NCI-H146 treated with DMSO at 0.1 percent for 48 hours (cell line): ENCODE results near the gene KRT27.
"Not testable (repeated sequence)": the region's sequence is repeated elsewhere in the genome, so short reads cannot be mapped to it uniquely, and the experiment has no call there.

Source experiments
- DNase-seq: peaks from one replicate; lab custom pipeline; 2025; ENCODE audit not compliant: unreplicated experiment; lab: John Stamatoyannopoulos, UW

Gene KRT27, protein sequence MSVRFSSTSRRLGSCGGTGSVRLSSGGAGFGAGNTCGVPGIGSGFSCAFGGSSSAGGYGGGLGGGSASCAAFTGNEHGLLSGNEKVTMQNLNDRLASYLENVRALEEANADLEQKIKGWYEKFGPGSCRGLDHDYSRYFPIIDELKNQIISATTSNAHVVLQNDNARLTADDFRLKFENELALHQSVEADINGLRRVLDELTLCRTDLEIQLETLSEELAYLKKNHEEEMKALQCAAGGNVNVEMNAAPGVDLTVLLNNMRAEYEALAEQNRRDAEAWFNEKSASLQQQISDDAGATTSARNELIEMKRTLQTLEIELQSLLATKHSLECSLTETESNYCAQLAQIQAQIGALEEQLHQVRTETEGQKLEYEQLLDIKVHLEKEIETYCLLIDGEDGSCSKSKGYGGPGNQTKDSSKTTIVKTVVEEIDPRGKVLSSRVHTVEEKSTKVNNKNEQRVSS

GRCh38 chr17:40782450-40782849 lies at the start of gene KRT27:
Gene KRT27, minus strand, starts transcription at chr17:40782550. Its CDS starts 57 bp downstream, at chr17:40782493.
- no peak for DNase-seq

- no peak for DNase-seq
Measured at GRCh38 chr17:40830085-40830776, 47.9 kb upstream of the KRT27 start.

- no peak for DNase-seq
Measured at GRCh38 chr17:40828454-40829044, 46.2 kb upstream of the KRT27 start.

GRCh38 chr17:40827746-40828453 lies 45.5 kb upstream of the KRT27 start:
- no peak for DNase-seq

GRCh38 chr17:40825599-40825998 lies 43.2 kb upstream of the KRT27 start:
- DNase-seq, result no peak

GRCh38 chr17:40824015-40824832 lies 41.9 kb upstream of the KRT27 start:
- DNase-seq, result no peak

- no peak for DNase-seq
Measured at GRCh38 chr17:40822132-40822812, 39.9 kb upstream of the KRT27 start, which contains the start of gene KRT10. Gene KRT10, minus strand, starts transcription at chr17:40822614. Its CDS starts 29 bp downstream, at chr17:40822585.

GRCh38 chr17:40821536-40821935 lies 39.2 kb upstream of the KRT27 start:
- no peak for DNase-seq

DNA sequence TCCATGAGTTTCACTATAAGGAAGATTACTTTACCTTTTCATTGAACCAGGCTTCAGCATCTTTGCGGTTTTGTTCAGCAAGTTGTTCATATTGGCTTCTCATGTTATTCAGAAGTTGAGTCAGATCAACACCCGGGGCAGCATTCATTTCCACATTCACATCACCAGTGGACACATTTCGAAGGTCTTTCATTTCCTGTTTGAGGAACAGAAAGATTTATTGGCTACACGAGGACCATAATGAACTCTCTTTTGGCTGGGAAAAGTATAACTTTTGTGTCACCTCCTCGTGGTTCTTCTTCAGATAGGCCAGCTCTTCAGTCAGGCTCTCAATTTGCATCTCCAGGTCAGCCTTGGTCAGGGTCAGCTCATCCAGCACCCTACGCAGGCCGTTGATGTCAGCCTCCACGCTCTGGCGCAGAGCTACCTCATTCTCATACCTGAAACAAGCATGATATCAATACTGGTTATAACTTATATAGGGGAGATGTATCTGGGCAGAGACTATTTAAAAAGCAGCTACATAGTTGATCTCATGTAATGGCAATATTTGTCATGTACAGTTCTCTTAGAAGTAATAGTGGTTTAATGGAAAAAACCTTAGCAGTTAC lies 38.0 kb upstream of the KRT27 start:
- no peak for DNase-seq

DNA sequence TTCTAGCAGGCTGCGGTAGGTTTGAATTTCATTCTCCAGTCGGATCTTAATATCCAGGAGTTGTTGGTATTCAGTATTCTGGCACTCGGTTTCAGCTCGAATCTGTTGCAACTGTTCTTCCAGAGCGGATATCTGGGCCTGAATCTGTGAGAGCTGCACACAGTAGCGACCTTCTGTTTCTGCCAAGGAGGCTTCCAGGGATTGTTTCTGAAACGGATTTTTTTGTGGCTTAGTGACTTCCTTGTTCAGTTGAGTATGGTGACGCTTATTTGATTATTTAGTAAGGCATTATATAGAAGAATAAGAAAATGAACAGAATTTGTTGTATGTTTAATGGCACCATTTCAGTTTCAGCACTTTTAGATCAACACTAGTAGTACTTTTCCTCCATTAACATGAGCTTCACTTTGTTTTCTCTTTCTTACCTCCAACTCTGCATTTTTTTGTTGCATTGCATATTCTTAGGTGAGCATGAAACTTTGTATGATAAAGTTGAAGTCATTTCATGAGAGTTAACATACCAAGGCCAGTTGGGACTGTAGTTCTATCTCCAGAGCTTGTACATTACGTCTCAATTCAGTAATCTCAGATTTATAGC lies 37.3 kb upstream of the KRT27 start:
- no peak for DNase-seq

DNA sequence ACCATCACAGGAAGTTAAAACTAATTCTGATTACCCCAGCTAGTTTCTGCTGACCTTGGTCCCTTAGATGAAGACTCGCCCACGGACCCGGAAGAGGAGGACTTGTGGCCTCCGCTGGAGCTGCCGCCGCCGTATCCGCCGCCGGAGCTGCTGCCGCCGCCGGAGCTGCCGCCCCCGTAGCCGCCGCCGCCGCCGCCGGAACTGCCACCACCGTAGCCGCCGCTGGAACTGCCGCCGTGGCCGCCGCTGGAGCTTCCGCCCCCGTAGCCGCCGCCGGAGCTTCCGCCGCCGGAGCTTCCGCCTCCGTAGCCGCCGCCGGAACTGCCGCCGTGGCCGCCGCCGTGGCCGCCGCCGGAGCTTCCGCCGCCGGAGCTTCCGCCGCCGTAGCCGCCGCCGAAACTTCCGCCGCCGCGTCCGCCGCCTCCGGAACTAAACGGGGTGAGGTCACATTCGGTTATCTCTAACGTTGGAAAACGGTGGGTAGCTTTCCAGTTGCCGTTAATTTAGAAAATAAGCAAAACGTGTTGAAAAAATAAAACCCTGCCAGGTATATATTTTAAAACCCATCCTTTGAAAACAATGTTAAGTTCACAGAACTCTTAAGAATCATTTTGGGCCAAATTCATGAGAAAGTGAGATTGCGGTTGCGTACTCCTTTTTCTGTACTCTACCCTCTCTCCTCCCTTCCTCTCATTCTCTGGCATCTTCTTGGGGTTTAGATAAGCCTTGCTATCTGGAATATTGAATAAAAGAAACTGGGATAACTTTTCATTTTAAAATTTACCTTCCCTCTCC lies 36.6 kb upstream of the KRT27 start:
- peak; percentile 60 for DNase-seq

DNA sequence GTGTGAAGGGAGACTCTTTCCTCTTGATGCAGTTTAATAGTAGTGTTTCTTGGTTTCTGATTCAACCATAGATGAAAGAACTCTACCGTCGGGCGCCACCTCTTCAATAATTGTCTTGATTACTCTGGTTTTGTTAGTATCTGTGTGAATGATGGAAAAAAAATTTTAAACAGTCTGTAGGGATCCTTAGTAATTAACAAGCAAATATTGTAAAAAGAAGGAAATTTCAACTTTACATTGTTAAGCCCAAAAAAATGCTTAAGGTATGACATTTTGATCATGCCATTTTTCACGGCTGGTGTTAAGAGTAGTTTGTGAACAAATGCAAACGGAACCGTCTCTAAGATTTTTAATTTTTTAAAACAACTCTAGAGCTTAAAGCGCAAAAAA lies 36.0 kb upstream of the KRT27 start:
- no peak for DNase-seq

DNA sequence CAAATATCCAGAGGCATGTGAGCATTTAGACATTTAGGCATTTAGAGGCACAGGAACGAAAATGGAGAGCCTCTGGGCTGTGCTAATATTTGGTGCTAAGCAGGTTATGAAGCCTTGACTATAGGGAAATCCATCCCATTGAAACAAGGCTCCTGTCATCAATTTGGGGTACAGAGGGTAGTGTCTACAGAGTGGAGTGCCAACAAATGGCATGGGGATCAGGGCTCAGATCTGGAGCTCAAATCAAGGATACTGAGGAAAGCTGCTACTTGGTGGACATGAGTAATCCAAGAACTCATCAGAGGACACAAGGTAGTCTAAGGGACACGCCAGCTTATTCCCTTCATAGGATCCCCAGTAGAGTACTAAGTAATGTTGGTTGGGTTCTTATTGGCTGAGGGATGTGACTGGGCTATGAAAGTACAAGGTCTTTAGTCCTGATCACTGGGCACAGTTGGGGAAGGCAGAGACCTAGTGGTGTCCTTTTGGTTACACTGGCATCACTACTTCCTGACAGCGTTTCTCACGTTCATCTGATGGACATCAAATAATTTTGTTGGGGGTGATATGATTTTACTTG lies 34.8 kb upstream of the KRT27 start:
- DNase-seq, result no peak

GRCh38 chr17:40816569-40816968 lies 34.2 kb upstream of the KRT27 start:
- DNase-seq, result no peak

DNA sequence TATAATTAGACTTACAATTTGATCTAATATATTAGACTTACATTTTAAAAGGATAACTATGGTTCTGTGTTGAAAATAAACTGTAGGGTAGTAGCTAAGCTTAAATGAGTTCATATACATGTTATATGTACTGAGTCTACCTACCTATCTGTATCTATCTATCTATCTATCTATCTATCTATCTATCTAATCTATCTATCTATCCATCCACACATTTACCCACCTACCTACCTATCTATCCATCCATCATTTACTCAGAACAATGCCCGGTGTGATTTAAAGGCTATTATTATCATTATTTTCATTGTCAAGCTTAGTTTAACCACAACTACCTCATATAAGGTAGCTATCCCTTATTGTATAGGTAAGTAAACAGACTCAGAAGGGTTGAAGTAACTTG lies 33.0 kb upstream of the KRT27 start:
- no peak for DNase-seq

DNA sequence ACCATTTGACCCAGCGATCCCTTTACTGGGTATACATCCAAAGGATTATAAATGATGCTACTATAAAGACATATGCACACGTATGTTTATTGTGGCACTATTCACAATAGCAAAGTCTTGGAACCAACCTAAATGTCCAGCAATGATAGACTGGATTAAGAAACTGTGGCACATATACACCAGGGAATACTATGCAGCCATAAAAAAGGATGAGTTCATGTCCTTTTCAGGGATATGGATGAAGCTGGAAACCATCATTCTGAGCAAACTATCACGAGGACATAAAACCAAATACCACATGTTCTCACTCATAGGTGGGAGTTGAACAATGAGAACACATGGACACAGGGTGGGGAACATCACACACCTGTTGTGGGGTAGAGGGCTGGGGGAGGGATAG lies 32.3 kb upstream of the KRT27 start:
- not testable (repeated sequence) for DNase-seq

GRCh38 chr17:40813804-40814203 lies 31.5 kb upstream of the KRT27 start:
- no peak for DNase-seq

DNA sequence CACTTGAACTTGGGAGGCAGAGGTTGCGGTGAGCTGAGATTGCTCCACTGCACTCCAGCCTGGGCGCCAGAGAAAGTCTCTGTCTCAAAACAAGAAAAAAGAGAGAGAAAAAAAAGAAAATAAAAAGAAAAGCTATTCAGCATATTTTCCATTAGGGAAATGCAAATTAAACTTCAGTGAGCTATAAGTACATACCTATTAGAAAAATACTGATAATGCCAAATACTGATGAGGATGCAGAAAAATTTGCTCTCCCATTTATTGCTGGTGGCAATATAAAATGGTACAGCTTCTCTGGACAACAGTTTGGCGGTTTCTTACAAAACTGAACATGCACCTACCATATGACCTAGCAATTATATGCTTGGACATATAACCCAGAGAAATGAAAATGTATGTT lies 30.3 kb upstream of the KRT27 start:
- no peak for DNase-seq
